Activated CD8-positive, alpha-beta memory T cell treated with anti-CD3 and anti-CD28 coated beads, Interleukin-2, amount 50 U/mL, for 1 hour (primary cell): ENCODE results near the gene ZNF638.

Experiments
- DNase-seq: peaks from one replicate; pipeline ENCODE4 v3.0.0-alpha.2; 2020; ENCODE audit errors: extremely low read depth

The ZNF638 gene

DNA sequence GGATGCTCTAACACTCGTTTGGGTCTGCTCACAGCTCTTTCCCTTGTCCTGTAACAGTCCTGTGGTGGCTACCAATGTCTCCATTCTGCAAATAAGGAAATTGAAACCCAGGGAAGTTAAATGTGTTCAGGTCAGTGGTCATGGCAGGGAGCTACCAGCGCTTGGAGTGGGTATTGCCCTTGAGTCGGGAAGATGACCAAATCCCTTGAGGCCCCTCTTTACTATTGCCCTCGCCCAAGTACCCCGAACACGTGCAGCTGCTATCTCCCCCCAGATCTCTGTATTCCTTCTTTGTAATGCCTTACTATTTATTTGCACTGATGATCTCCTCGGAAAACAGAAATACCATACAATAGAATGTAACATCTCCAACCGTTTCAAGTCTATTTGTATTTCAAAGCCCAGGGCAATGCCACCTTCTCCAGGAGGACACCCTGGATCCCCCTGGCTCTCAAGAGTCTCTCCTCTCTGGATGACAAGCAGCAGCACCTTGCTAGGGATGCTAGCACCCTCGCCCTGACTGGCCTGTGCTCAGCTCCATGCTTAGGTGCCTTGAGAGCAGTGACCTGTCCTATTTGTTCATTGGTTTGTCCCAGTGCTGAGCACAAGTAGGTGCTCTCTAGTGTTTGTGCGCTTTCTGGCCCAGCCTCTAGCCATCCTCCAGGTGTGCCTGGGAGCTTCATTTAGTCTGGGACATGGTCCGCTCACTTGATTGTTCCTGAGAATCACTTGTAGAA, 136.9 kb downstream of the ZNF638 start:
- DNase-seq, result no peak

- no peak for DNase-seq
These were observed 138.1 kb downstream of the ZNF638 start for GRCh38 chr2:71469403-71470398.

GRCh38 chr2:71471276-71471675, 139.7 kb downstream of the ZNF638 start:
- DNase-seq, result no peak

- DNase-seq, result no peak
These were observed 140.4 kb downstream of the ZNF638 start for GRCh38 chr2:71472019-71472418.

DNA sequence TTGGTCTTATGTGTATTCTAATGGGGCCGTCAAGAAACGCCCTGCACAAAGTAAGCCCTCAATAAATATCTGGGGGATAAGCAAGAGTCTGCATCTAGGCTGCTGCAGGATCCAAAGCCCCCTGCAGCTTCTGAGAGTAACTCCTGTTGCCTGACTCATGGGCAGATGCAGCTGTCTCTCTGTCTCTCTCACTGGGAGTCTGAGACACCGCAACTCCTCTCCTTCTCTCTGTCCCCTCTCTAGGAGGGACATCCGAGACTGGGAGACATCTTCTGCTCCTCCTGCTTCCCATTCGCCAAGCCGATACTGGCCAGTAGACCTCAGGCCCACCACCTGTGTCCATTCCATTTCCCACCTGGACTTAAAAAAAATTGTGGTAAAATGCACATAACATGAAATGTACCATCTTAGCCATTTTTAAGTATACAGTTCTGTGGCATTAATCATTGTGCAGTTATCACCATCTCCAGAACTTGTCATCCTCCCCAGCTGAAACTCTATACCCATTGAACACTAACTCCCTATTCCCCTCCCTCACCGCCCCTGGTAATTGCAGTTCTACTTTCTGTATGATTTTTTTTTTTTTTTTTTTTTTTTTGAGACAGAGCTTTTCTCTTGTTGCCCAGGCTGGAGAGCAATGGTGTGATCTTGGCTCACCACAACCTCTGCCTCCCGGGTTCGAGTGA, 141.9 kb downstream of the ZNF638 start:
- DNase-seq, result no peak

GRCh38 chr2:71474116-71474743, 142.6 kb downstream of the ZNF638 start:
- no peak for DNase-seq

DNA sequence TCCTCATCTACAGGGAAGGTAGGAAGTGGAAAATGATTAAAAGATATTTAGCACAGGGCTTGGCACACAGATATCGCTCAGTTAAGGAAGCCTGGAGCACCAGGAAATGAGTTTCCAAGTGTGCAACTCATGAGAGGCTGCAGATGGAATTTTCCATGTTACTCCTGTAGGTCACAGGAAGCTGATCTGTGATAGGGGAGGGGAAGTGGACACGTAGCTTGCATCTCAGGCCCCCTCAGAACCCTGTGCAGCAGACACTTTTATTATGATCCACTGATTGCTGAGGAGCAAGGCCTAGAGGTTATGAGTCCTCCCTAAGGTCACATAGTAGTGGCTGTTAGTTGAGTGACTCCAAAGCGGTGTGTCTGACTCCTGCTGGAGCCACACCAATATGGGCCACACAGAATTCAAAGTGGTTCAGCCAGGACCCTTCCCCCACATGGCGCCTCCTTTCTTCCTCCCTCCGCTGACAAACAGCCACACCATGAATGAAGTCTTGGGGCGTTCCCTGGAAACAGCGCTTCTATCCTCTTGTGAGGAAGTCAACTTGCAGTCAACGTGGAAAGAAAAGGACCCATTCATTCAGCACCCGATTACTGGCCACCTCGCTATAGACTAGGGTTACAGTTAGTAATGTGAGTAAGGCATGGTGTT, 143.3 kb downstream of the ZNF638 start:
- DNase-seq, result no peak

DNA sequence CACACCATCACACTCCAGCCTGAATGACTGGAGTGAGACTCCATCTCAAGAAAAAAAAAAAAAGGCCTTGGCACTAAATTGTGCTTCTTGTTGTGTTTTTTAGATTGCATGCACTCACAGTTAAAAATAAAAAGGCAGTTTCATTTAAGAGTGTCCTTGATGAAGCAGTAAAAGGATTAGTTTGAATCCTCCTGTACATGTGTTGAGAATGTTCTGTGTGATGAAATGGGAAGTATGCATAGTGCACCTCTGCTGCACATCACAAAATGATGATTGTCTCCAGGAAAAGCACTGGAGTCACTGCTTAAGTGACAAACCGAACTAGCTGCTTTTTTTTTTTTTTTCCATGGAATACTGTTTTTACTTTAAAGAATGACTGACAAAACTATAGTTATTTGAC, 144.9 kb downstream of the ZNF638 start:
- DNase-seq, result no peak

GRCh38 chr2:71477231-71477691, 145.7 kb downstream of the ZNF638 start:
- DNase-seq, result no peak

DNA sequence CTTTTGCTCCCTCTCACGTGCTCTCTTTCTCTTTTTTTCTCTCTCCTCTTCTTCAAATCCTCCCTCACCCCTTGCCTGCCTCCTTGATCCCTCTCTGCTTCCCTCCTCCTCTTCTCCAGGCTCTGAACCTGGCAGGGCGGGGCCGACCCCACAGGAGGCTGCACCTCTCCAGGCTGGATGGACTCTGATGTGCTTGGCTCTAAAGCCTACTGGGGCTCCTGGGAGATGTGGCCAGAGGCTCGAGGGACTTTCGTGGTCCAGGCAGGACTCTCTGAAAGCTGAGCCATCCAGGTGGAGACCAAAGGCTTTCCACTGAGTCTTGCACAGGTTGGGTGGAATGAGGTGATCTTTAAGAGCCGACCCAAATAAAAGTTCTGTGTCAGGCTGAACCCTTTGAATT, 147.2 kb downstream of the ZNF638 start:
- DNase-seq, result no peak

GRCh38 chr2:71479261-71479660, 147.7 kb downstream of the ZNF638 start:
- DNase-seq, result no peak

- DNase-seq, result no peak
These were observed 149.5 kb downstream of the ZNF638 start for GRCh38 chr2:71481111-71481510.

DNA sequence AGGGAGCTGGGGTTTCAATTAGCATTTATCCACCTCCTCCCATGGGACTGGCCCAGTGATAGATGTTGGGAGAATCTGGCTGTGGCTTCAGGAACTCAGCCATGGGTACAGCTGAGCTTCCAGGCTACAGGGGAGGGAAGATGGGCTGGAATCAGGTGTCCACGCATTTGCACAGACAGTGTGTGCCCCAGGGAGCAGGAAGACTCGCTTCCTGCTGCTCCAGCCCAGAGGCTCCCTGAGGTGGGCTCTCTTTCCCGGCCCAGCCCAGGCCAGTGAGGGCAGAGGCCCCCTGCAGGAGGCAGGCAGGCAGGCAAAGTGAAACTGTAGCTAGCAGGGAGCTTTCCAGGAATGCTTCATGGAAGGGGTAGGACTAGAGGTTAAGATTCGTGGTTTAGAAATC, 150.5 kb downstream of the ZNF638 start:
- no peak for DNase-seq

GRCh38 chr2:71483246-71483645, 151.7 kb downstream of the ZNF638 start:
- no peak for DNase-seq

GRCh38 chr2:71484354-71484753, 152.8 kb downstream of the ZNF638 start:
- no peak for DNase-seq
